Stimulated activated naive CD4-positive, alpha-beta T cell (primary cell): ENCODE data around the gene ARAP3.

ENCODE experiments used
- DNase-seq, 6 experiments: peaks; one replicate each; lab custom pipeline; 2025; lab: John Stamatoyannopoulos, UW

Gene ARAP3

GRCh38 chr5:141668601-141669265 is 13.3 kb downstream of the ARAP3 start:
- no peak for DNase-seq

- DNase-seq, result no peak
These were observed 15.8 kb downstream of the ARAP3 start for GRCh38 chr5:141665995-141666940.

GRCh38 chr5:141664733-141665461 is 17.1 kb downstream of the ARAP3 start:
- peak; percentile 21 to 70 (median 61) for DNase-seq

GRCh38 chr5:141663506-141663905 is 18.5 kb downstream of the ARAP3 start:
- no peak for DNase-seq

GRCh38 chr5:141662028-141662427 is 20.0 kb downstream of the ARAP3 start:
- DNase-seq, result no peak

GRCh38 chr5:141657937-141658545 is 24.0 kb downstream of the ARAP3 start:
- no peak for DNase-seq

- no peak for DNase-seq
These were observed 24.6 kb downstream of the ARAP3 start for GRCh38 chr5:141657404-141657803.

GRCh38 chr5:141656396-141656795 is 25.6 kb downstream of the ARAP3 start:
- DNase-seq, result no peak

- DNase-seq, result no peak
These were observed 27.0 kb downstream of the ARAP3 start for GRCh38 chr5:141655020-141655419.

- no peak for DNase-seq
These were observed 27.7 kb downstream of the ARAP3 start for GRCh38 chr5:141654298-141654697.

GRCh38 chr5:141651728-141652105 is 30.3 kb downstream of the ARAP3 start:
- DNase-seq, result peak in 1 of 6 experiments; percentile 32

- DNase-seq, result peak; percentile 56 to 79 (median 75)
These were observed 30.9 kb downstream of the ARAP3 start, which contains the start of gene FCHSD1 for GRCh38 chr5:141650851-141651727. Gene FCHSD1 (minus strand): TSS chr5:141651418. CDS start chr5:141651368, 50 bp downstream.

GRCh38 chr5:141649972-141650371 is 32.1 kb downstream of the ARAP3 start:
- DNase-seq, result no peak

- DNase-seq, result no peak
These were observed 32.9 kb downstream of the ARAP3 start for GRCh38 chr5:141649056-141649688.

- DNase-seq, result no peak
These were observed 34.2 kb downstream of the ARAP3 start for GRCh38 chr5:141647851-141648250.

GRCh38 chr5:141647242-141647641 is 34.8 kb downstream of the ARAP3 start:
- DNase-seq, result no peak

- no peak for DNase-seq
These were observed 36.0 kb downstream of the ARAP3 start for GRCh38 chr5:141646026-141646425.

GRCh38 chr5:141641634-141642267 is 40.3 kb downstream of the ARAP3 start:
- DNase-seq, result no peak

GRCh38 chr5:141640698-141641097 is 41.3 kb downstream of the ARAP3 start:
- no peak for DNase-seq

GRCh38 chr5:141640051-141640415 is 42.0 kb downstream of the ARAP3 start:
- no peak for DNase-seq
